HCT116 (cell line): Measurements from ENCODE around the gene BST2.

Source experiments
- CEBPB ChIP-seq: IDR thresholded peaks from 2 replicates; pipeline ENCODE4 v1.6.1; 2012; ENCODE audit warnings: low read depth
- CTCF ChIP-seq, 3 experiments: fragments of 200-600 bp in 1 of 3; sonication (generic) in 1 of 3; IDR thresholded peaks in 2 of 3; conservative IDR thresholded peaks in 1 of 3; 2 replicates each; pipeline ENCODE4 v1.5.1; 2012 to 2017; ENCODE audit warnings: low read depth in 2 of 3, low read length in 2 of 3, antibody characterized with exemption in 1 of 3, borderline replicate concordance in 1 of 3, control low read depth in 1 of 3, mild to moderate bottlenecking in 1 of 3, mixed read lengths in 1 of 3, mixed run types in 1 of 3, moderate library complexity in 1 of 3; ENCODE audit not compliant: insufficient read depth in 1 of 3
- EZH2 ChIP-seq: fragments of 200-600 bp; sonication (generic); IDR thresholded peaks from 2 replicates; pipeline ENCODE4 v1.6.1; 2017; ENCODE audit warnings: antibody characterized with exemption, mixed run types
- MAX ChIP-seq: IDR thresholded peaks from 2 replicates; pipeline ENCODE4 v1.6.1; 2012
- POLR2AphosphoS5 ChIP-seq: IDR thresholded peaks from 2 replicates; pipeline ENCODE4 v1.6.1; 2011; ENCODE audit warnings: mild to moderate bottlenecking, low read depth, low read length, moderate library complexity
- RAD21 ChIP-seq: IDR thresholded peaks from 2 replicates; pipeline ENCODE4 v1.6.1; 2012; ENCODE audit warnings: low read depth, mild to moderate bottlenecking
- REST ChIP-seq: IDR thresholded peaks from 2 replicates; pipeline ENCODE4 v1.6.1; 2012; ENCODE audit warnings: low read depth
- SIN3A ChIP-seq: IDR thresholded peaks from 2 replicates; pipeline ENCODE4 v1.6.1; 2012; ENCODE audit warnings: low read depth
- SP1 ChIP-seq: IDR thresholded peaks from 2 replicates; pipeline ENCODE4 v1.6.1; 2012; ENCODE audit warnings: low read depth
- TCF7L2 ChIP-seq: IDR thresholded peaks from 2 replicates; pipeline ENCODE4 v1.7.0; 2011; ENCODE audit warnings: borderline replicate concordance, inconsistent platforms; ENCODE audit not compliant: insufficient read depth, insufficient read length; ENCODE audit errors: extremely low read depth
- ZNF274 ChIP-seq: fragments of 200-500 bp; sonication (Bioruptor generic); IDR thresholded peaks from 2 replicates; pipeline ENCODE4 v1.6.1; 2014; ENCODE audit warnings: mild to moderate bottlenecking, low read depth, low read length, inconsistent platforms

- TF ChIP-seq SIN3A, result no peak
- no peak for TF ChIP-seq CEBPB
- TF ChIP-seq TCF7L2, result no peak
- no peak for TF ChIP-seq CTCF (IDR thresholded peaks at IDR 0.05 in 2 of 3, conservative IDR thresholded peaks at IDR 0.05 in 1 of 3; ENCODE audit: borderline replicate concordance in 1 of 3, insufficient read depth in 1 of 3, low read depth in 2 of 3, low read length in 2 of 3)
- TF ChIP-seq RAD21, result no peak
- TF ChIP-seq EZH2, result no peak
- no peak for TF ChIP-seq SP1
- TF ChIP-seq POLR2AphosphoS5, result no peak
- no peak for TF ChIP-seq ZNF274
- no peak for TF ChIP-seq MAX
- no peak for TF ChIP-seq REST
These were observed 49.2 kb upstream of the BST2 start for GRCh38 chr19:17454576-17455071.
